Activated naive CD4-positive, alpha-beta T cell treated with anti-CD3 and anti-CD28 coated beads, Interleukin-2, amount 50 U/mL, for 72 hours (primary cell): ENCODE measurements around the gene ESM1. TPM values are rescaled to one million over a fixed set of nuclear protein-coding genes. Genes with fewer than 3 reads are reported as not detected.
A peak's percentile ranks its signal among the peaks of the same experiment; 100 is the strongest.

Source experiments
- ATAC-seq, 2 donors: fragments of 150-1000 bp; cut with Tn5 transposase; 2 replicates each; pipeline ENCODE4 v1.10.0; 2021; ENCODE audit warnings: mild to moderate bottlenecking in 2 of 2, moderate library complexity in 2 of 2
- DNase-seq, 2 donors: peaks; one replicate each; pipeline ENCODE4 v3.0.0; 2021 to 2022; ENCODE audit warnings: low spot score in 2 of 2
- H3K27ac Mint-ChIP-seq, 2 donors: one replicate each; pipeline ENCODE4 v1.8.0; 2022; ENCODE audit warnings: mild to moderate bottlenecking in 2 of 2, mixed read lengths in 2 of 2
- H3K36me3 Mint-ChIP-seq, 2 donors: one replicate each; pipeline ENCODE4 v1.8.0; 2022; ENCODE audit warnings: mixed read lengths in 2 of 2
- H3K9me3 Mint-ChIP-seq, 2 donors: one replicate each; pipeline ENCODE4 v1.8.0; 2022; ENCODE audit warnings: mixed read lengths in 2 of 2
- total RNA-seq, 2 donors: library from RNA; stranded (reverse); gene quantifications; one replicate each; pipeline ENCODE4 v1.2.3, GENCODE V29; 2022

ESM1 gene
- total RNA-seq, 2 donors from 2014 or later: not detected

- DNase-seq (no peak), ATAC-seq (no peak)
- Mint-ChIP-seq H3K27ac (no peak overlapping the region), H3K36me3 (peaks cover 0 to 3% of the 10 kb centered on the region in 2 donors), H3K9me3 (peaks cover 5 to 10% of the 10 kb centered on the region in 2 donors)
These were observed 9.2 kb upstream of the ESM1 start for GRCh38 chr5:54994628-54995027.

- ATAC-seq: peak in 1 of 2 donors; percentile 57
These were observed 7.9 kb upstream of the ESM1 start for GRCh38 chr5:54993318-54993717.

GRCh38 chr5:54991416-54991815 lies 6.0 kb upstream of the ESM1 start:
- H3K9me3 Mint-ChIP-seq: peaks cover 0 to 5% of the 10 kb centered on the region in 2 donors
- no peaks in the 10 kb centered on the region for H3K36me3 Mint-ChIP-seq
- DNase-seq (no peak), ATAC-seq (no peak)
- no peak overlapping the region for H3K27ac Mint-ChIP-seq

More at GRCh38 chr5:54993318-54993717, 7.9 kb upstream of the ESM1 start:
- no peak overlapping the region for H3K27ac Mint-ChIP-seq
- DNase-seq: no peak
- H3K9me3 Mint-ChIP-seq: peaks cover 0 to 5% of the 10 kb centered on the region in 2 donors
- H3K36me3 Mint-ChIP-seq: no peaks in the 10 kb centered on the region

DNA sequence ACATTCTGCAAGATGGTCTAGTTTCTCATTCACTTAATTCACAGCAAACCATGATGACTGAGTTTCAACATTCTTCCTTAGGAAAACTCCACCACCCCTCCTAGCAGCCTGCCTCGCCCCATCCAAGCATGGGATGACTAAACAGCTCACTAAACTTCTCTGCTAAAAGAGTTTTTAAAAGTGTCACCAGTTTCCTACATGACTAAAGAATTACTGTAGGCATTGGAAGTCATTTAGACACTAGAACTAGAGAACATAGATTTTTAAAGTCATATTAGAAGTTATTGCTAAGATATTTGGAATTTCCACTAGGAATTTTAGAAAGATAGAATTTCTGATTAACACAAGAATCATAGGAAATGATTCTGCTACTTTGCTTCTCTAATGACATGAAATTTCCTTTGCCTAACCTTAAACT lies 5.5 kb upstream of the ESM1 start:
- Mint-ChIP-seq H3K36me3 (no peaks in the 10 kb centered on the region), H3K27ac (no peak overlapping the region), H3K9me3 (peaks cover 0 to 5% of the 10 kb centered on the region in 2 donors)
- ATAC-seq: no peak
- DNase-seq: no peak

- DNase-seq (no peak), ATAC-seq (no peak)
- H3K36me3 Mint-ChIP-seq: no peaks in the 10 kb centered on the region
- peaks cover 0 to 5% of the 10 kb centered on the region in 2 donors for H3K9me3 Mint-ChIP-seq
- H3K27ac Mint-ChIP-seq: no peak overlapping the region
These were observed 3.4 kb upstream of the ESM1 start for GRCh38 chr5:54988817-54989216.

DNA sequence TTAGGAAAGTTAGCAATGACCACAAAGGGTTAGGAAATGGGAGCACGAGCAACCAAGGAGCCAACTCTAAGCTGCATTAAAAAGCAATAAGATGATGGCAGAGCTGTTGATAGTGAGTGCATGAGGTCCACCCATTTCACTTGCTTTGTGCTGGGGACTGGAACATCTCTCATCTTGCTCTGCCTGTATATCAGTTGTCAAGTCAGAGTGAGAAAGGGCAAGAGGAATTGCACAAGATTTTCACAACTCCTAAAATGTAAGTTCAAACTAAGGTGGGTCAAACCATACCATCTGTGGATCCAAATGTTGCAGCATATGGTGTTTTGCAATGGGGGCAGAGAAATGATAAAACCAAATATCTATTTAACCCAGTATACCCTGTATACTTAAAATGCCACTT lies 2.8 kb upstream of the ESM1 start:
- Mint-ChIP-seq H3K36me3 (no peaks in the 10 kb centered on the region), H3K9me3 (peaks cover 0 to 5% of the 10 kb centered on the region in 2 donors), H3K27ac (no peak overlapping the region)
- DNase-seq (no peak), ATAC-seq (no peak)

DNA sequence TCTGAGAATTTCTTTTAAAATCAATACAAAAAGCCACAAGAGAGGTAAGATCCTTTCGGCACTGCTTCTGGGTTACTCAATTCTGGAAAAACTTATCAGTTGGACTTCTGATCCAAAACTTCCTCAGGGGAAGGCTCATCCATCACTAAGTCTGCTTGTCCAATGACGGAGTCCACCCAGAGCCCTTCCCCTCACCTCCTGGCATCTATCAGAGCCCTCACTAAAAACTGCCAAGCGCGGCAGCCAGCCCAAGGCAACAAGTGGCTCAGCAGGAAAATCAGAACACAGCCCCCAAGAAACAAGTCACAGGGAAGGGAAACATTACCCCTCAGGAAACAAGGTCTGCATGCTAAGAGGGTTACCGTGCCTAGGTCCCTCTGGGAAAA lies 869 bp upstream of the ESM1 start:
- no peaks in the 10 kb centered on the region for H3K9me3 Mint-ChIP-seq
- H3K36me3 Mint-ChIP-seq: no peaks in the 10 kb centered on the region
- H3K27ac Mint-ChIP-seq: no peak overlapping the region
- ATAC-seq: no peak
- DNase-seq: no peak

DNA sequence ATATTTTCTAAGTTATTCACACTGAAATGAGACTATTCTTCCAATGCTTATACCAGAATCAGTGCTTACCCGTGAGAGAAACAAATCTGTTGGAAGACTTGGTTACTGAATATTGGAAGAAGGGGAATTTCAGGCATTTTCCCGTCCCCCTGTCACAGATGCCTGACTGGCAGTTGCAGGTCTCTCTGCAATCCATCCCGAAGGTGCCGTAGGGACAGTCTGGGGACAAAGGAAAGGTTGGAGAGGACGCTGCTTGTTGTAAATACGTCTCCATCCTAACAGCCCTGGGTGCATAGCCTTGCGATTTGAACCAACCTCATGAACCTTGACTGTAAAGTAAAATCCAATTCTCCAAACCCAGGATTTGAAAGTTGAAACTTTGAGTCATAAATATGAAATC lies 3.5 kb downstream of the ESM1 start:
- no peaks in the 10 kb centered on the region for H3K36me3 Mint-ChIP-seq
- no peak for ATAC-seq
- no peak overlapping the region for H3K27ac Mint-ChIP-seq
- DNase-seq: no peak
- H3K9me3 Mint-ChIP-seq: no peaks in the 10 kb centered on the region

- Mint-ChIP-seq H3K27ac (no peak overlapping the region), H3K36me3 (no peaks in the 10 kb centered on the region), H3K9me3 (no peaks in the 10 kb centered on the region)
- DNase-seq (no peak), ATAC-seq (no peak)
These were observed 9.7 kb downstream of the ESM1 start for GRCh38 chr5:54975701-54976100.

- Mint-ChIP-seq H3K27ac (no peak overlapping the region), H3K9me3 (peaks cover 0 to 4% of the 10 kb centered on the region in 2 donors), H3K36me3 (no peaks in the 10 kb centered on the region)
- no peak for ATAC-seq
- no peak for DNase-seq
These were observed 15.3 kb downstream of the ESM1 start for GRCh38 chr5:54969856-54970828.

DNA sequence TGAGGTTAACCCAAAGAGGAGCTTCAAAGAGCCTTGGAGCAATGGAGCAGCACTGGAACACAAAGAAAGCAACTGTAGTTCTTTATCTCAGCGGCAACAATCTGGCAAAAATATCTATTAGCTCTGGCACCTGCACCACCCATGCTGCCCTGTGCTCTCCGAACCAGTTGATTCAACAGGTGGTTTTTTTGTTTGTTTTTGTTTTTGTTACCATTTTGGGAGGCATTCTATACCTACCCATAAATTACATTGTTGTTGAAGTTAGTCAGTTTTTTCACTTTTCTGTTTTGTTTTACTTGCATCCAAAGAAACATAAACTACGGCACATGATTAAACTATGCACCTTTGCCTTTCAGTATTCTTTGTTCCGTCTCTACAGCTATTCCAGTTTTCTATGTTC lies 16.2 kb downstream of the ESM1 start:
- Mint-ChIP-seq H3K36me3 (no peaks in the 10 kb centered on the region), H3K9me3 (peaks cover 0 to 4% of the 10 kb centered on the region in 2 donors), H3K27ac (no peak overlapping the region)
- no peak for DNase-seq
- ATAC-seq: no peak

DNA sequence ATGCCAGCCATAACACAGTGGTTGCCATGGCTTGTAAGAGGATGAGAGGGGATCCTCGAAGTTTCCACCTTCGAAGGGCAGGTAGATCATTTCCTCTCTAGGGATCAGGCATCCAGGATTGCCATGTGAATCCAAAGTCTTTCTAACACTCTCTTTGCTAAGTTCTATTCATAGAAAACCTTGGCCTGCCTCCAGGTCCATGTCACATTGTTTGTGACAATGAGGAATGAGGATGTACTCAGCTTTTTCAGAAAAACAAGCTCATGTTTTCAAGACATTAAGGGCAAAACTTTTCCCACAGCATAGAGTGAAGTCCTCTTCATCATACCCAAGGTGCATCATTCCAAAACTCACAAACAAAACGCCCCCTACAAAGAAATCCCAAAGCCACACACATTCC lies 19.6 kb downstream of the ESM1 start:
- H3K9me3 Mint-ChIP-seq: peaks cover 0 to 8% of the 10 kb centered on the region in 2 donors
- ATAC-seq (no peak), DNase-seq (no peak)
- no peaks in the 10 kb centered on the region for H3K36me3 Mint-ChIP-seq
- H3K27ac Mint-ChIP-seq: no peak overlapping the region

GRCh38 chr5:54964405-54964804 lies 21.0 kb downstream of the ESM1 start:
- Mint-ChIP-seq H3K27ac (no peak overlapping the region), H3K9me3 (peaks cover 0 to 8% of the 10 kb centered on the region in 2 donors)
- ATAC-seq: no peak

GRCh38 chr5:54959673-54960418 lies 25.5 kb downstream of the ESM1 start:
- peaks cover 0 to 10% of the 10 kb centered on the region in 2 donors for H3K9me3 Mint-ChIP-seq
- no peak overlapping the region for H3K27ac Mint-ChIP-seq
- DNase-seq (peak in 1 of 2 donors; percentile 41), ATAC-seq (no peak)
- H3K36me3 Mint-ChIP-seq: no peaks in the 10 kb centered on the region

More at GRCh38 chr5:54964405-54964804, 21.0 kb downstream of the ESM1 start:
- DNase-seq: no peak
- H3K36me3 Mint-ChIP-seq: no peaks in the 10 kb centered on the region

DNA sequence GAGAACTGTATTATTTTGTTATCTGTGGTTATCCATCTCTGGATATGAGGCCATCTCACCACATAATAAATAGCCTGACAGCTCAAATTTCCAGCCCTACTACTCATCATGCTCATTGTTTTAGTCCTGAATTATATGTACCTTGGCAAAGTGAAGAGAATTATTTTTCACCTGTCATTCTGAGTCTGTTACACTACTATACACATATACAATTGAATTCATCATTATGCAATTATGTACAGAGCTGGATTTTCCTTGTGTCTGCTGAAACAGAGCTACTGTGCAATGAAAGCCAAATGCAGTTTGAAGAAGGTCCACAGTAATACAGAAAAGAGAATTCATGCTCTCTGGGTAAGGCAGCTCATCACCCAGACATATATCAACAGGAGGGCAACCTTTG lies 28.5 kb downstream of the ESM1 start:
- no peak for ATAC-seq
- peaks cover 0 to 6% of the 10 kb centered on the region in 2 donors for H3K9me3 Mint-ChIP-seq
- no peak for DNase-seq
- no peaks in the 10 kb centered on the region for H3K36me3 Mint-ChIP-seq
- no peak overlapping the region for H3K27ac Mint-ChIP-seq

GRCh38 chr5:54947187-54947586 lies 38.2 kb downstream of the ESM1 start:
- Mint-ChIP-seq H3K9me3 (peaks cover 0 to 15% of the 10 kb centered on the region in 2 donors), H3K36me3 (no peaks in the 10 kb centered on the region), H3K27ac (peak overlapping the region in 1 of 2 donors; percentile 52)
- ATAC-seq: no peak
- no peak for DNase-seq

- no peak for DNase-seq
- Mint-ChIP-seq H3K36me3 (no peaks in the 10 kb centered on the region), H3K9me3 (peaks cover 0 to 15% of the 10 kb centered on the region in 2 donors)
These were observed 39.0 kb downstream of the ESM1 start for GRCh38 chr5:54946306-54946819.

More at GRCh38 chr5:54946306-54946819, 39.0 kb downstream of the ESM1 start:
- no peak overlapping the region for H3K27ac Mint-ChIP-seq
- no peak for ATAC-seq
